Activated CD8-positive, alpha-beta T cell treated with anti-CD3 and anti-CD28 coated beads for 36 hours (primary cell): ENCODE data around the gene FOXN3. TPM values are rescaled to one million over a fixed set of nuclear protein-coding genes. Genes with fewer than 3 reads are reported as not detected.

Experiments used
- ATAC-seq: fragments of 200-7000 bp; cut with Tn5 transposase; one replicate; pipeline ENCODE4 v1.10.0; 2021; ENCODE audit warnings: mild to moderate bottlenecking, moderate library complexity
- CTCF ChIA-PET: fragments of 350-600 bp; sonication (Branson Sonifier 250); formaldehyde crosslinking; loops from one replicate; lab custom pipeline; 2021; ENCODE audit warnings: antibody characterized with exemption; lab: Charles Lee
- POLR2A ChIA-PET: fragments of 350-600 bp; sonication (Branson Sonifier 250); formaldehyde crosslinking; loops from one replicate; lab custom pipeline; 2021; ENCODE audit warnings: antibody characterized with exemption; lab: Charles Lee
- DNase-seq: peaks from one replicate; pipeline ENCODE4 v3.0.0-alpha.2; 2020
- H3K27ac Mint-ChIP-seq: one replicate; pipeline ENCODE4 v1.8.0; 2021; ENCODE audit warnings: mild to moderate bottlenecking, mixed read lengths
- H3K27me3 Mint-ChIP-seq: one replicate; pipeline ENCODE4 v1.8.0; 2021; ENCODE audit warnings: mixed read lengths
- H3K36me3 Mint-ChIP-seq: one replicate; pipeline ENCODE4 v1.8.0; 2021; ENCODE audit warnings: low read depth, mixed read lengths
- H3K4me1 Mint-ChIP-seq: one replicate; pipeline ENCODE4 v1.8.0; 2021; ENCODE audit warnings: low read depth, mixed read lengths
- H3K4me3 Mint-ChIP-seq: one replicate; pipeline ENCODE4 v1.8.0; 2021; ENCODE audit warnings: mild to moderate bottlenecking, moderate library complexity, mixed read lengths
- H3K9me3 Mint-ChIP-seq: one replicate; pipeline ENCODE4 v1.8.0; 2021; ENCODE audit warnings: mixed read lengths
- CTCF ChIP-seq: fragments of 200-600 bp; IDR thresholded peaks from one replicate; pipeline ENCODE4 v1.8.0; 2022; ENCODE audit warnings: antibody characterized with exemption, mild to moderate bottlenecking
- intact Hi-C: fragments of 100-400 bp; cut with micrococcal nuclease; formaldehyde crosslinking; loops from one replicate; pipeline ENCODE4 v1.10.0; 2022
- total RNA-seq, 2 experiments: library from RNA; stranded (reverse); gene quantifications; one replicate each; pipeline ENCODE4 v1.2.3, GENCODE V29; 2021

FOXN3 gene
- total RNA-seq, 2 experiments from 2014 or later = 83.4 to 85.0 TPM

- no peak overlapping the region for H3K27ac Mint-ChIP-seq
- intact Hi-C loops = no loop called here
- no peaks in the 10 kb centered on the region for H3K27me3 Mint-ChIP-seq
- POLR2A ChIA-PET = no interaction called here
- no peak for TF ChIP-seq CTCF
- H3K9me3 Mint-ChIP-seq = no peaks in the 10 kb centered on the region
- peaks cover 65% of the 10 kb centered on the region for H3K4me1 Mint-ChIP-seq
- H3K36me3 Mint-ChIP-seq = peaks cover 25% of the 10 kb centered on the region
- H3K4me3 Mint-ChIP-seq = no peak overlapping the region
- DNase-seq = no peak
- CTCF ChIA-PET = no interaction called here
- ATAC-seq = no peak
Measured at GRCh38 chr14:89387922-89388685, 28.9 kb downstream of the FOXN3 start.

- no peak for DNase-seq
Measured at GRCh38 chr14:89386212-89386886, 30.7 kb downstream of the FOXN3 start.

GRCh38 chr14:89384636-89385035 lies 32.4 kb downstream of the FOXN3 start:
- DNase-seq = no peak
- no peak for ATAC-seq
- no peaks in the 10 kb centered on the region for H3K27me3 Mint-ChIP-seq
- H3K27ac Mint-ChIP-seq = peak overlapping the region; percentile 9
- no peak overlapping the region for H3K4me3 Mint-ChIP-seq
- no peak for TF ChIP-seq CTCF
- H3K36me3 Mint-ChIP-seq = peaks cover 46% of the 10 kb centered on the region
- peaks cover 54% of the 10 kb centered on the region for H3K4me1 Mint-ChIP-seq
- intact Hi-C loops = no loop called here
- ChIA-PET POLR2A (no interaction called here), CTCF (interaction anchor here (0.8 to 1.4 kb wide), 2 partner anchors 18 to 22 kb away, joined by 3 to 4 read pairs; no protein-coding TSS in a partner anchor)
- peaks cover 8% of the 10 kb centered on the region for H3K9me3 Mint-ChIP-seq

More at GRCh38 chr14:89386212-89386886, 30.7 kb downstream of the FOXN3 start:
- H3K36me3 Mint-ChIP-seq = peaks cover 35% of the 10 kb centered on the region
- POLR2A ChIA-PET = interaction anchor here (1.4 kb wide), 1 partner anchor 30 kb away, joined by 5 read pairs; no protein-coding TSS in a partner anchor
- peak; percentile 46 for ATAC-seq
- no peaks in the 10 kb centered on the region for H3K9me3 Mint-ChIP-seq
- CTCF ChIA-PET = interaction anchor here (1.3 kb wide), 1 partner anchor 73 kb away, joined by 3 read pairs; no protein-coding TSS in a partner anchor
- intact Hi-C loops = no loop called here
- TF ChIP-seq CTCF = no peak
- peak overlapping the region; percentile 22 for H3K27ac Mint-ChIP-seq
- H3K4me1 Mint-ChIP-seq = peaks cover 62% of the 10 kb centered on the region
- H3K4me3 Mint-ChIP-seq = no peak overlapping the region
- no peaks in the 10 kb centered on the region for H3K27me3 Mint-ChIP-seq

- POLR2A ChIA-PET = no interaction called here
- no peak overlapping the region for H3K4me3 Mint-ChIP-seq
- H3K27me3 Mint-ChIP-seq = no peaks in the 10 kb centered on the region
- CTCF ChIA-PET = interaction anchor here (0.8 to 1.4 kb wide), 2 partner anchors 18 to 23 kb away, joined by 3 to 4 read pairs; no protein-coding TSS in a partner anchor
- ATAC-seq = peak; percentile 22
- peaks cover 53% of the 10 kb centered on the region for H3K4me1 Mint-ChIP-seq
- peaks cover 51% of the 10 kb centered on the region for H3K36me3 Mint-ChIP-seq
- peaks cover 8% of the 10 kb centered on the region for H3K9me3 Mint-ChIP-seq
- intact Hi-C loops = no loop called here
- no peak overlapping the region for H3K27ac Mint-ChIP-seq
- TF ChIP-seq CTCF = no peak
- no peak for DNase-seq
Measured at GRCh38 chr14:89384023-89384422, 33.0 kb downstream of the FOXN3 start.
